Spleen (tissue), 11 donors: Measurements from ENCODE around the gene PLEKHM2. TPM values are rescaled to one million over a fixed set of nuclear protein-coding genes. Genes with fewer than 3 reads are reported as not detected.

Experiments used
- DNase-seq: peaks from one replicate; pipeline ENCODE4 v3.0.0-alpha.2; 2020
- H3K27ac ChIP-seq, 8 donors: fragments of 200-600 bp; sonication (generic) in 7 of 8; 1 replicate in 4 of 8; 2 replicates in 4 of 8; pipeline versions ENCODE4 v1.5.0 to v1.8.0; 2016 to 2021; ENCODE audit warnings: inconsistent platforms in 4 of 8, mild to moderate bottlenecking in 4 of 8, moderate library complexity in 1 of 8
- H3K27me3 ChIP-seq, 7 donors: fragments of 200-600 bp; sonication (generic) in 6 of 7; replicated peaks in 1 of 7; 1 replicate in 4 of 7; 2 replicates in 3 of 7; pipeline versions ENCODE4 v1.5.0 to v1.8.0; 2016 to 2021; ENCODE audit warnings: inconsistent platforms in 3 of 7, mild to moderate bottlenecking in 1 of 7
- H3K36me3 ChIP-seq, 6 donors: fragments of 200-600 bp; sonication (generic) in 5 of 6; 1 replicate in 4 of 6; 2 replicates in 2 of 6; pipeline versions ENCODE4 v1.5.0 to v1.8.0; 2016 to 2021; ENCODE audit warnings: inconsistent platforms in 2 of 6
- H3K4me1 ChIP-seq, 6 donors: fragments of 200-600 bp; sonication (generic) in 5 of 6; 1 replicate in 3 of 6; 2 replicates in 3 of 6; pipeline versions ENCODE4 v1.5.0 to v1.8.0; 2016 to 2021; ENCODE audit warnings: inconsistent platforms in 3 of 6
- H3K4me3 ChIP-seq, 8 donors: fragments of 200-600 bp; sonication (generic) in 7 of 8; 1 replicate in 4 of 8; 2 replicates in 4 of 8; pipeline versions ENCODE4 v1.5.0 to v1.8.0; 2016 to 2021; ENCODE audit warnings: inconsistent platforms in 4 of 8, mild to moderate bottlenecking in 4 of 8, moderate library complexity in 2 of 8
- H3K9me3 ChIP-seq, 8 donors: fragments of 200-600 bp; sonication (generic) in 7 of 8; 1 replicate in 4 of 8; 2 replicates in 4 of 8; pipeline versions ENCODE4 v1.5.0 to v1.8.0; 2016 to 2021; ENCODE audit warnings: inconsistent platforms in 4 of 8
- CTCF ChIP-seq, 11 experiments: fragments of 200-600 bp in 7 of 11; fragments of 450-650 bp in 4 of 11; sonication (generic) in 4 of 11; IDR thresholded peaks in 8 of 11; conservative IDR thresholded peaks in 3 of 11; 1 replicate in 7 of 11; 2 replicates in 4 of 11; pipeline versions ENCODE4 v1.4.0 to v1.8.0; 2016 to 2021; ENCODE audit warnings: antibody characterized with exemption in 11 of 11, inconsistent platforms in 4 of 11, mild to moderate bottlenecking in 1 of 11
- POLR2A ChIP-seq, 3 donors: fragments of 450-650 bp; IDR thresholded peaks; one replicate each; pipeline ENCODE4 v1.5.1; 2017; ENCODE audit warnings: antibody characterized with exemption in 3 of 3, mild to moderate bottlenecking in 1 of 3
- POLR2AphosphoS5 ChIP-seq, 3 donors: sonication (generic); formaldehyde crosslinking; IDR thresholded peaks; one replicate each; pipeline ENCODE4 v1.5.1; 2017; ENCODE audit warnings: antibody characterized with exemption in 3 of 3
- WGBS, 5 donors: extraction: QIAGEN DNeasy Blood & Tissue Kit in 3 of 5; methylation state at CpG; one replicate each; pipeline versions ENCODE4 v1.1.5 to v1.1.7; 2013 to 2018; 5-methylcytosine and 5-hydroxymethylcytosine counted together
- intact Hi-C: fragments of 100-400 bp; cut with DNase I; formaldehyde crosslinking; loops from one replicate; pipeline ENCODE4 v1.15.0; 2023; ENCODE audit warnings: low total_unique reads
- polyA plus RNA-seq, 3 donors: library from polyadenylated mRNA; stranded (reverse); fragments of 200-250 nt; gene quantifications; one replicate each; pipeline ENCODE4 v1.2.1, GENCODE V29; 2013
- total RNA-seq, 7 donors: library from RNA; depleted of rRNA in 3 of 7; stranded (reverse); fragments of >200 nt in 3 of 7; fragmentation: NEBNext Ultra II Directional in 4 of 7; extraction: Animal tissue kit (Norgen Biotek cat#: 25700) in 4 of 7; gene quantifications; one replicate each; pipeline versions ENCODE4 v1.1.0 to v1.2.1, GENCODE V29; 2016 to 2021
- donor health status: healthy with polysubstance abuse.
- donor health status: DM: no; HTN: no; CAD: no; lungs with moderate emphysema.
- donor health status: DM: no; HTN: no; CAD: no.
- donor health status: Bipolar disorder and iron deficiency.
- donor health status: healthy.
- donor health status: DM: no; HTN: no; CAD: no.
- donor health status: DM: yes; HTN: yes; CAD: no.

Gene PLEKHM2
- total and polyA plus RNA-seq, 10 donors = 25.9 to 96.0 (median 60.6) TPM

DNA sequence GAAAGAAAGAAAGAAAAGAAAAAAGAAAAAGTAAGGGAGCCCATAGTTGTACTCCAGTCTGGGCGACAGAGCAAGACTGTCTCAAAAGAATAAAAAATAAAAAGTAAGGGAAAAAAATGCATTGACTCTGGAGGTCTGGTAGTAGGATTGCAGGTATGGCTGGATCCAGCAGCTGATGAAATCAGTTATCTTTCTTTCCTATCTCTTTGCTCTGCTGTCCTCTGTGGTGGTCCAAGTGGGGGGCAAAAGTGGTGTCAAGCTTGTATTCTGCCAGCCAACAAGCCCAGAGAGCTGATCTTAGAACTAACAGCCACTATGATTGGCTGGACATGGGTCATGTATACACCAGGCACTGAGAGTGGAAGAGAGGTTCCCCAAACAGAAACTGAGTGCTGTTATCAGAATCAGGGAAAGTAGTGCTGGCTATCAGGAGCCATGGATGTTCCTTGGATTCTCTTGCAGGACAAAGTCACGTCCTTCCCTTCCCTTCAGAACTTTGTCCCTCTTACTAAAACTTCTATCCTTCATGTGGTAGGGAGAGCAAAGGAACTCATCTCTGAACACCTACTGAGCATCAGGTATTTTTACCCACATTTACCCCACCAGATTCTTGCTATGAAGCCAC, 71.0 kb downstream of the PLEKHM2 start:
- intact Hi-C loops = no loop called here

GRCh38 chr1:15755646-15756040, 71.5 kb downstream of the PLEKHM2 start:
- Histone ChIP-seq H3K4me1 (peaks cover 6 to 47% (median 37%) of the 10 kb centered on the region in 6 donors), H3K27me3 (peaks cover 4 to 58% (median 35%) of the 10 kb centered on the region in 7 donors), H3K4me3 (no peak overlapping the region), H3K9me3 (no peaks in the 10 kb centered on the region), H3K27ac (no peak overlapping the region), H3K36me3 (no peaks in the 10 kb centered on the region)
- no peak for DNase-seq
- intact Hi-C loops = no loop called here
- no peak for TF ChIP-seq POLR2A (IDR thresholded peaks at IDR 0.05)
- TF ChIP-seq POLR2AphosphoS5 (IDR thresholded peaks at IDR 0.05) = no peak
- TF ChIP-seq CTCF (IDR thresholded peaks at IDR 0.05 in 8 of 11, conservative IDR thresholded peaks at IDR 0.05 in 3 of 11) = no peak
- WGBS, 5 donors = 74 to 88% (median 79%) methylated on average over 4 of the region's 4 CpGs

More for the DNA sequence above, 71.0 kb downstream of the PLEKHM2 start:
- TF ChIP-seq POLR2AphosphoS5 (IDR thresholded peaks at IDR 0.05) (no peak), POLR2A (IDR thresholded peaks at IDR 0.05) (no peak), CTCF (IDR thresholded peaks at IDR 0.05 in 8 of 11, conservative IDR thresholded peaks at IDR 0.05 in 3 of 11) (no peak)
- Histone ChIP-seq H3K4me3 (no peak overlapping the region), H3K27me3 (peaks cover 4 to 53% (median 35%) of the 10 kb centered on the region in 7 donors), H3K36me3 (no peaks in the 10 kb centered on the region), H3K27ac (no peak overlapping the region), H3K4me1 (peaks cover 6 to 44% (median 37%) of the 10 kb centered on the region in 6 donors), H3K9me3 (no peaks in the 10 kb centered on the region)
- DNase-seq = no peak
- 84 to 89% (median 87%) methylated on average over 2 of the region's 2 CpGs for WGBS, 5 donors

- TF ChIP-seq POLR2AphosphoS5 (IDR thresholded peaks at IDR 0.05) (peak in 1 of 3 donors; percentile 47), CTCF (IDR thresholded peaks at IDR 0.05 in 8 of 11, conservative IDR thresholded peaks at IDR 0.05 in 3 of 11) (no peak)
- H3K4me3 ChIP-seq = no peak overlapping the region
- no peak overlapping the region for H3K27ac ChIP-seq
- intact Hi-C loops = no loop called here
- H3K36me3 ChIP-seq = no peaks in the 10 kb centered on the region
- H3K27me3 ChIP-seq = peaks cover 4 to 65% (median 35%) of the 10 kb centered on the region in 7 donors
- no peaks in the 10 kb centered on the region for H3K9me3 ChIP-seq
- peaks cover 6 to 54% (median 41%) of the 10 kb centered on the region in 6 donors for H3K4me1 ChIP-seq
- WGBS, 5 donors = 29 to 41% (median 32%) methylated on average over 14 to 21 of the region's 21 CpGs
- DNase-seq = no peak
Measured at GRCh38 chr1:15756143-15757015, 72.3 kb downstream of the PLEKHM2 start.

DNA sequence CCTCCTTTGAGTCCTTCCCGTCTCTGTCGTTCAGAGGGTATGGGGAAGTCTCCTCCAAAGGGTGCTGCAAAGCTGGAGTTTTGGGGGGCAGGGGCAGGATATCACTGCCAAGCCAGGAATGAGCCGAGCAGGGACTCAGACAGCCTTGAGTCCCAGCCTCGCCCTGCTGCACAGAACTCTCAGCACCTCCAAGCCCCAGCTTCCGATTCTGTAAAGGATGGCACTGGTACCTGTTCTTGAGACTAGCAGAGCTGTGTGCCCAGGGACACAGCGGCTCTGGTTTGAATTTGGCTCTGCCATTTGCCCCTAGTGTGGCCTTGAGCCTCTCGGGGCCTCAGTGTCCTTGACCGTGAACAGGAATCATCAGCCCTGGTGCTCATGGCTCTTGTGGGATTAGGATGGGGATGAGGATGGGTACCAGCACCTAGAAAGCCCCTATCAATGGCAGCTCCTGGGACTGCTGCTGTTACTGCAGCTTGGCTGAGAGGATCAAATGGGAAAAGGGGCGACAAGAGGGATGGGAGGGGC, 73.0 kb downstream of the PLEKHM2 start:
- TF ChIP-seq POLR2AphosphoS5 (IDR thresholded peaks at IDR 0.05) = no peak
- TF ChIP-seq CTCF (IDR thresholded peaks at IDR 0.05 in 8 of 11, conservative IDR thresholded peaks at IDR 0.05 in 3 of 11) = no peak
- no peak for TF ChIP-seq POLR2A (IDR thresholded peaks at IDR 0.05)
- peaks cover 4 to 65% (median 35%) of the 10 kb centered on the region in 7 donors for H3K27me3 ChIP-seq
- peak overlapping the region in 4 of 8 donors; percentile 81 to 86 (median 82) for H3K27ac ChIP-seq
- H3K4me1 ChIP-seq = peaks cover 9 to 61% (median 44%) of the 10 kb centered on the region in 6 donors
- 47 to 59% (median 57%) methylated on average over 7 to 9 of the region's 9 CpGs for WGBS, 5 donors
- H3K9me3 ChIP-seq = no peaks in the 10 kb centered on the region
- H3K36me3 ChIP-seq = no peaks in the 10 kb centered on the region
- no peak overlapping the region for H3K4me3 ChIP-seq
- intact Hi-C loops = no loop called here
- no peak for DNase-seq
